ENCODE measurements around the gene SAP25. TPM values are rescaled to one million over a fixed set of nuclear protein-coding genes. Genes with fewer than 3 reads are reported as not detected.

The SAP25 gene
- total and polyA plus RNA-seq, 2 of the 4 experiments (the other 2 are of a cell fraction): 1.8 TPM; not detected in 1

- peak; percentile 58 for DNase-seq
- TF ChIP-seq USF2 (IDR thresholded peaks at IDR 0.05; ENCODE audit: low read depth, low read length) (no peak), BHLHE40 (IDR thresholded peaks at IDR 0.05; ENCODE audit: low read depth, low read length) (no peak), MAFK (IDR thresholded peaks at IDR 0.05; ENCODE audit: low read depth, low read length) (no peak), RFX5 (IDR thresholded peaks at IDR 0.05; ENCODE audit: low read depth, low read length) (no peak), CHD1 (IDR thresholded peaks at IDR 0.05; ENCODE audit: low read depth, low read length) (no peak), RAD21 (IDR thresholded peaks at IDR 0.05; ENCODE audit: low read length) (no peak), CEBPB (IDR thresholded peaks at IDR 0.05; ENCODE audit: low read depth, low read length) (peak; percentile 79), MAZ (IDR thresholded peaks at IDR 0.05; ENCODE audit: borderline replicate concordance, low read depth, low read length) (no peak), MXI1 (IDR thresholded peaks at IDR 0.05; ENCODE audit: borderline replicate concordance, low read depth, low read length) (no peak), NFE2L2 (IDR thresholded peaks at IDR 0.05; ENCODE audit: low read depth, low read length) (peak; percentile 34; the same call in 1 of the 2 replicates)
- TF ChIP-seq, protein P1, sequence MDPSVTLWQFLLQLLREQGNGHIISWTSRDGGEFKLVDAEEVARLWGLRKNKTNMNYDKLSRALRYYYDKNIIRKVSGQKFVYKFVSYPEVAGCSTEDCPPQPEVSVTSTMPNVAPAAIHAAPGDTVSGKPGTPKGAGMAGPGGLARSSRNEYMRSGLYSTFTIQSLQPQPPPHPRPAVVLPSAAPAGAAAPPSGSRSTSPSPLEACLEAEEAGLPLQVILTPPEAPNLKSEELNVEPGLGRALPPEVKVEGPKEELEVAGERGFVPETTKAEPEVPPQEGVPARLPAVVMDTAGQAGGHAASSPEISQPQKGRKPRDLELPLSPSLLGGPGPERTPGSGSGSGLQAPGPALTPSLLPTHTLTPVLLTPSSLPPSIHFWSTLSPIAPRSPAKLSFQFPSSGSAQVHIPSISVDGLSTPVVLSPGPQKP (IDR thresholded peaks at IDR 0.05; ENCODE audit: borderline replicate concordance, low read depth, low read length): no peak
- ChIA-PET POLR2A (ENCODE audit: unreplicated experiment) (no interaction called here), CTCF (interaction anchor here (0.6 kb wide), 1 partner anchor 37 kb away, joined by 4 read pairs; no protein-coding TSS in a partner anchor)
- Histone ChIP-seq H3K79me1 (ENCODE audit: low read depth in 1 of 2, low read length in 2 of 2) (no peaks in the 10 kb centered on the region), H2BK15ac (ENCODE audit: low read depth, low read length) (no peak overlapping the region), H3K9me1 (ENCODE audit: insufficient read depth, low read length) (no peaks in the 10 kb centered on the region), H3K4me1 (ENCODE audit: control insufficient read depth, insufficient read depth, low read length) (peaks cover 2% of the 10 kb centered on the region; the same call in 1 of the 2 replicates), H2BK20ac (ENCODE audit: low read depth, low read length) (no peak overlapping the region), H3K14ac (replicated peaks; ENCODE audit: low read depth, low read length) (no peak overlapping the region), H3K4ac (ENCODE audit: low read depth, low read length) (no peak overlapping the region), H4K8ac (ENCODE audit: low read depth in 2 of 2, low read length in 2 of 2) (no peak overlapping the region), H3K9ac (ENCODE audit: low read depth, low read length) (no peak overlapping the region), H2BK120ac (ENCODE audit: low read depth, low read length) (no peak overlapping the region), H2AFZ (replicated peaks; ENCODE audit: low read length, poor library complexity) (peak overlapping the region; percentile 43), H3K27ac (ENCODE audit: insufficient read depth, low read length) (no peak overlapping the region), H3K18ac (ENCODE audit: low read depth, low read length) (no peak overlapping the region), H4K91ac (ENCODE audit: insufficient read depth, low read depth, low read length) (no peak overlapping the region), H3K36me3 (ENCODE audit: control insufficient read depth, insufficient read depth, low read length) (peaks cover 12% of the 10 kb centered on the region; the same call in 1 of the 2 replicates), H3K4me3 (ENCODE audit: insufficient read depth, low read depth, low read length) (no peak overlapping the region), H2BK5ac (ENCODE audit: low read depth, low read length, poor library complexity, severe bottlenecking) (no peak overlapping the region), H3K9me3 (ENCODE audit: control insufficient read depth, insufficient read depth, low read length) (no peaks in the 10 kb centered on the region), H4K5ac (ENCODE audit: low read depth, low read length) (no peak overlapping the region), H2AK9ac (replicated peaks; ENCODE audit: low read depth, low read length, poor library complexity) (peak overlapping the region; percentile 42), H4K20me1 (ENCODE audit: insufficient read depth, low read length) (no peaks in the 10 kb centered on the region), H3K56ac (ENCODE audit: extremely low read depth, insufficient read depth, low read length) (no peak overlapping the region; the same call in 1 of the 2 replicates), H3K4me2 (ENCODE audit: low read depth, low read length) (no peak overlapping the region), H3K27me3 (ENCODE audit: control insufficient read depth, insufficient read depth, low read length) (no peaks in the 10 kb centered on the region), H2AK5ac (ENCODE audit: low read depth, low read length) (no peak overlapping the region), H3K23ac (ENCODE audit: low read depth, low read length) (no peak overlapping the region)
- dilution Hi-C loops (cut with HindIII; ENCODE audit: low sequenced_read_pairs, unreplicated experiment): no loop called here
- WGBS, 2 experiments (ENCODE audit: extremely low coverage in 2 of 2, insufficient read length in 1 of 2): no CpG with 5 or more reads among the region's 4 CpGs
- peak; percentile 48 for ATAC-seq (ENCODE audit: low read depth)
- in situ Hi-C loops (cut with MboI; ENCODE audit: low sequenced_read_pairs): no loop called here
- no TSS peak for BruUV-seq (replicated peaks)
- intact Hi-C loops (cut with micrococcal nuclease): no loop called here
Observed at GRCh38 chr7:100556541-100556940, 17.2 kb downstream of the SAP25 start.
